DMS79 (cell line): ENCODE data around the gene PHGDH.
"Not testable (repeated sequence)": the region's sequence is repeated elsewhere in the genome, so short reads cannot be mapped to it uniquely, and the experiment has no call there.

Experiments
- DNase-seq: peaks from one replicate; lab custom pipeline; 2025; lab: John Stamatoyannopoulos, UW

Gene PHGDH

GRCh38 chr1:119762953-119763352 lies 51.2 kb downstream of the PHGDH start:
- DNase-seq: no peak

GRCh38 chr1:119764220-119764619 lies 52.5 kb downstream of the PHGDH start:
- DNase-seq: no peak

- DNase-seq: no peak
Observed at GRCh38 chr1:119766374-119766794, 54.6 kb downstream of the PHGDH start.

GRCh38 chr1:119767486-119767885 lies 55.8 kb downstream of the PHGDH start:
- DNase-seq: no peak

- DNase-seq: no peak
Observed at GRCh38 chr1:119768778-119769177, 57.0 kb downstream of the PHGDH start, which contains the start of gene HMGCS2. HMGCS2 (minus strand) TSS chr1:119768905; CDS start chr1:119768844, 61 bp downstream.

GRCh38 chr1:119771016-119771415 lies 59.3 kb downstream of the PHGDH start:
- no peak for DNase-seq

GRCh38 chr1:119771770-119772169 lies 60.0 kb downstream of the PHGDH start:
- DNase-seq: no peak

GRCh38 chr1:119772298-119772697 lies 60.6 kb downstream of the PHGDH start:
- DNase-seq: no peak

- DNase-seq: peak; percentile 17
Observed at GRCh38 chr1:119773711-119774241, 62.0 kb downstream of the PHGDH start.

- DNase-seq: no peak
Observed at GRCh38 chr1:119774746-119775490, 63.2 kb downstream of the PHGDH start.

- DNase-seq: no peak
Observed at GRCh38 chr1:119778359-119778758, 66.6 kb downstream of the PHGDH start.

- no peak for DNase-seq
Observed at GRCh38 chr1:119778886-119779560, 67.3 kb downstream of the PHGDH start.

- DNase-seq: peak; percentile 97
Observed at GRCh38 chr1:119779869-119780356, 68.2 kb downstream of the PHGDH start.

GRCh38 chr1:119781434-119782210 lies 69.9 kb downstream of the PHGDH start:
- no peak for DNase-seq

- peak; percentile 48 for DNase-seq
Observed at GRCh38 chr1:119782631-119783325, 71.0 kb downstream of the PHGDH start.

GRCh38 chr1:119783354-119784185 lies 71.8 kb downstream of the PHGDH start:
- DNase-seq: no peak

GRCh38 chr1:119784191-119784781 lies 72.6 kb downstream of the PHGDH start:
- no peak for DNase-seq

GRCh38 chr1:119786046-119786445 lies 74.3 kb downstream of the PHGDH start:
- not testable (repeated sequence) for DNase-seq

GRCh38 chr1:119786473-119787050 lies 74.8 kb downstream of the PHGDH start:
- not testable (repeated sequence) for DNase-seq

- DNase-seq: no peak
Observed at GRCh38 chr1:119787776-119788175, 76.0 kb downstream of the PHGDH start.
